GM23338 (cell line): ENCODE data around the gene INTS3. TPM values are rescaled to one million over a fixed set of nuclear protein-coding genes. Genes with fewer than 3 reads are reported as not detected.

ENCODE experiments used
- ATAC-seq: fragments of 200-7000 bp; cut with Tn5 transposase; 3 replicates; pipeline ENCODE4 v1.9.1; 2020
- DNase-seq: peaks from one replicate; pipeline ENCODE4 v3.0.0-alpha.2; 2015; ENCODE audit warnings: low spot score
- H2AFZ ChIP-seq: fragments of 200-600 bp; sonication (generic); 2 replicates; pipeline ENCODE4 v1.8.0; 2016; ENCODE audit warnings: antibody characterized with exemption, mild to moderate bottlenecking, moderate library complexity
- H3F3A ChIP-seq: fragments of 200-600 bp; sonication (generic); replicated peaks from 2 replicates; pipeline ENCODE4 v1.8.0; 2017; ENCODE audit warnings: antibody characterized with exemption, mixed run types, low read depth
- H3K27ac ChIP-seq: fragments of 200-600 bp; sonication (generic); 2 replicates; pipeline ENCODE4 v1.6.1; 2016; ENCODE audit warnings: low read depth
- H3K27me3 ChIP-seq: fragments of 200-600 bp; sonication (generic); 2 replicates; pipeline ENCODE4 v1.8.0; 2016; ENCODE audit warnings: mild to moderate bottlenecking, mixed run types, moderate library complexity; ENCODE audit not compliant: insufficient read depth
- H3K36me3 ChIP-seq: fragments of 200-600 bp; sonication (generic); 2 replicates; pipeline ENCODE4 v1.8.0; 2016; ENCODE audit warnings: mild to moderate bottlenecking; ENCODE audit not compliant: insufficient read depth
- H3K4me1 ChIP-seq: fragments of 200-600 bp; sonication (generic); 2 replicates; pipeline ENCODE4 v1.8.0; 2016; ENCODE audit warnings: mild to moderate bottlenecking, moderate library complexity; ENCODE audit not compliant: insufficient read depth
- H3K4me2 ChIP-seq: fragments of 200-600 bp; sonication (generic); 2 replicates; pipeline ENCODE4 v1.7.1; 2017; ENCODE audit warnings: mixed run types
- H3K4me3 ChIP-seq: fragments of 200-600 bp; sonication (generic); 2 replicates; pipeline ENCODE4 v1.6.1; 2016; ENCODE audit warnings: mixed run types
- H3K79me2 ChIP-seq: fragments of 200-600 bp; sonication (generic); replicated peaks from 2 replicates; pipeline ENCODE4 v1.8.0; 2017; ENCODE audit warnings: mild to moderate bottlenecking; ENCODE audit not compliant: insufficient read depth
- H3K9me2 ChIP-seq: fragments of 200-600 bp; sonication (generic); 2 replicates; pipeline ENCODE4 v1.8.0; 2017; ENCODE audit not compliant: insufficient read depth
- H4K20me1 ChIP-seq: fragments of 200-600 bp; sonication (generic); replicated peaks from 2 replicates; pipeline ENCODE4 v1.8.0; 2017; ENCODE audit warnings: mild to moderate bottlenecking; ENCODE audit not compliant: insufficient read depth
- H3K27ac Mint-ChIP-seq: 2 replicates; pipeline ENCODE4 v1.8.0; 2020; ENCODE audit warnings: inconsistent platforms, mild to moderate bottlenecking, moderate library complexity, mixed read lengths
- H3K27me3 Mint-ChIP-seq: 3 replicates; pipeline ENCODE4 v1.8.0; 2022; ENCODE audit warnings: low read depth, mild to moderate bottlenecking, moderate library complexity, mixed read lengths, inconsistent platforms; ENCODE audit not compliant: insufficient read depth, poor library complexity
- H3K36me3 Mint-ChIP-seq: 3 replicates; pipeline ENCODE4 v1.8.0; 2021; ENCODE audit warnings: low read depth, mild to moderate bottlenecking, inconsistent platforms, moderate library complexity, mixed read lengths
- H3K4me1 Mint-ChIP-seq: 3 replicates; pipeline ENCODE4 v1.8.0; 2020; ENCODE audit warnings: mild to moderate bottlenecking, inconsistent platforms, mixed read lengths
- H3K4me3 Mint-ChIP-seq: 3 replicates; pipeline ENCODE4 v1.8.0; 2021; ENCODE audit warnings: moderate library complexity, mild to moderate bottlenecking, inconsistent platforms, mixed read lengths
- H3K9me3 Mint-ChIP-seq: 3 replicates; pipeline ENCODE4 v1.8.0; 2020; ENCODE audit warnings: moderate library complexity, mild to moderate bottlenecking, inconsistent platforms, mixed read lengths
- ETS1 ChIP-seq: IDR thresholded peaks from 2 replicates; pipeline ENCODE4 v1.6.1; 2016; ENCODE audit warnings: antibody characterized with exemption
- EZH2 ChIP-seq: fragments of 200-600 bp; sonication (generic); IDR thresholded peaks from one replicate; pipeline ENCODE4 v1.8.0; 2017; ENCODE audit warnings: antibody characterized with exemption, mild to moderate bottlenecking, low read depth; ENCODE audit not compliant: unreplicated experiment
- EZH2phosphoT487 ChIP-seq: fragments of 200-600 bp; sonication (generic); IDR thresholded peaks from one replicate; pipeline ENCODE4 v1.8.1; 2018; ENCODE audit warnings: antibody characterized with exemption; ENCODE audit not compliant: unreplicated experiment
- ZNF331 ChIP-seq: fragments of 250-450 bp; sonication (Bioruptor Pico); IDR thresholded peaks from 2 replicates; pipeline ENCODE4 v1.5.0; 2020; ENCODE audit warnings: low read depth, mild to moderate bottlenecking, moderate library complexity
- ZNF462 ChIP-seq: fragments of 250-450 bp; sonication (Bioruptor Pico); IDR thresholded peaks from 2 replicates; pipeline ENCODE4 v1.5.0; 2020; ENCODE audit warnings: mild to moderate bottlenecking, moderate library complexity
- polyA plus RNA-seq: library from polyadenylated mRNA; unstranded; fragments of >200 nt; fragmentation: Nextera tagmentation; extraction: Ambion mirVana; gene quantifications from 2 replicates; pipeline ENCODE4 v1.2.1, GENCODE V29; 2016
- total RNA-seq: library from RNA; depleted of rRNA; stranded (reverse); fragments of >200 nt; shearing (Covaris generic); gene quantifications from 2 replicates; pipeline ENCODE4 v1.2.3, GENCODE V29; 2014

The INTS3 gene
- total and polyA plus RNA-seq, 2 experiments from 2014 or later, result 22.7 to 51.3 TPM

- TF ChIP-seq ZNF462 (CRISPR knock-in tag), result no peak
- no peak for TF ChIP-seq ETS1
- no peak for TF ChIP-seq EZH2phosphoT487
- no peak for TF ChIP-seq ZNF331 (CRISPR knock-in tag)
- no peak for TF ChIP-seq EZH2
Observed at GRCh38 chr1:153733970-153734369, 6.1 kb downstream of the INTS3 start (continued).

GRCh38 chr1:153734396-153735089 lies 6.7 kb downstream of the INTS3 start:
- H3K79me2 ChIP-seq, result peaks cover 45% of the 10 kb centered on the region
- H3K4me2 ChIP-seq, result no peak overlapping the region
- no peaks in the 10 kb centered on the region for H3K9me3 Mint-ChIP-seq
- H3K36me3 Mint-ChIP-seq, result peaks cover 65% of the 10 kb centered on the region
- H3K36me3 ChIP-seq, result peaks cover 11% of the 10 kb centered on the region; the same call in 1 of the 2 replicates
- H2AFZ ChIP-seq, result no peak overlapping the region
- H3K27ac Mint-ChIP-seq, result peak overlapping the region; percentile 92
- H3K4me1 ChIP-seq, result peaks cover 20% of the 10 kb centered on the region
- no peaks in the 10 kb centered on the region for H3K27me3 ChIP-seq
- H3K9me2 ChIP-seq, result no peaks in the 10 kb centered on the region
- H3K27ac ChIP-seq, result peak overlapping the region; percentile 76
- peaks cover 35% of the 10 kb centered on the region for H3K4me1 Mint-ChIP-seq
- ATAC-seq, result no peak; the same call in 1 of the 3 replicates
- 0 out of 2 replicates have a peak, but pooled peaks cover 5% of the 10 kb centered on the region for H4K20me1 ChIP-seq
- no peak overlapping the region for H3K4me3 Mint-ChIP-seq
- DNase-seq, result no peak
- peaks cover 5% of the 10 kb centered on the region; the same call in 1 of the 2 replicates for H3F3A ChIP-seq
- H3K4me3 ChIP-seq, result no peak overlapping the region
- H3K27me3 Mint-ChIP-seq, result peaks cover 7% of the 10 kb centered on the region
- TF ChIP-seq ETS1 (no peak), ZNF462 (CRISPR knock-in tag) (no peak)
